GM08714 (cell line): ENCODE measurements around the gene FAM222A.

ENCODE experiments used
- H3K4me3 ChIP-seq: fragments of 200-500 bp; sonication (Bioruptor generic); 2 replicates; pipeline ENCODE4 v1.5.1; 2014; ENCODE audit warnings: mild to moderate bottlenecking, low read length, inconsistent platforms
- ZNF274 ChIP-seq: IDR thresholded peaks from 2 replicates; pipeline ENCODE4 v1.6.1; 2012; ENCODE audit warnings: mild to moderate bottlenecking, low read depth, low read length

The FAM222A gene

DNA sequence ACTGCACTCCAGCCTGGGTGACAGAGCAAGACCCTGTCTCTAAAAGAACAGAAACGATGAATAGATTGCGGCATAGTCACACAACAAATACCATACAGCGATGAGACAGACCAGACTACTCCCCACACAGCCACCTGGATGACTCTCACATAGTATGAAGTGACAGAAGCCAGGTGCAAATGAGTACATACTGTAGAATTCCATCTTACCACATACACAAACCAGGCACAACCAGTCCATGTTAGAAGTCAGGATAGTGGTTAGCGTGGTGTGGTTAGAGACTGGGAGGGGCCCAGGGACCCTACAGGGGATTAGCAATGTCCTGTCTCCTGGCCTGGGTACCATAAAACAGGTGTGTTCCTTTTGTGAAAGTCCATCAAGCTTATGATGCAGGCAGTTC lies 53.8 kb downstream of the FAM222A start:
- no peak overlapping the region for H3K4me3 ChIP-seq
- no peak for TF ChIP-seq ZNF274

DNA sequence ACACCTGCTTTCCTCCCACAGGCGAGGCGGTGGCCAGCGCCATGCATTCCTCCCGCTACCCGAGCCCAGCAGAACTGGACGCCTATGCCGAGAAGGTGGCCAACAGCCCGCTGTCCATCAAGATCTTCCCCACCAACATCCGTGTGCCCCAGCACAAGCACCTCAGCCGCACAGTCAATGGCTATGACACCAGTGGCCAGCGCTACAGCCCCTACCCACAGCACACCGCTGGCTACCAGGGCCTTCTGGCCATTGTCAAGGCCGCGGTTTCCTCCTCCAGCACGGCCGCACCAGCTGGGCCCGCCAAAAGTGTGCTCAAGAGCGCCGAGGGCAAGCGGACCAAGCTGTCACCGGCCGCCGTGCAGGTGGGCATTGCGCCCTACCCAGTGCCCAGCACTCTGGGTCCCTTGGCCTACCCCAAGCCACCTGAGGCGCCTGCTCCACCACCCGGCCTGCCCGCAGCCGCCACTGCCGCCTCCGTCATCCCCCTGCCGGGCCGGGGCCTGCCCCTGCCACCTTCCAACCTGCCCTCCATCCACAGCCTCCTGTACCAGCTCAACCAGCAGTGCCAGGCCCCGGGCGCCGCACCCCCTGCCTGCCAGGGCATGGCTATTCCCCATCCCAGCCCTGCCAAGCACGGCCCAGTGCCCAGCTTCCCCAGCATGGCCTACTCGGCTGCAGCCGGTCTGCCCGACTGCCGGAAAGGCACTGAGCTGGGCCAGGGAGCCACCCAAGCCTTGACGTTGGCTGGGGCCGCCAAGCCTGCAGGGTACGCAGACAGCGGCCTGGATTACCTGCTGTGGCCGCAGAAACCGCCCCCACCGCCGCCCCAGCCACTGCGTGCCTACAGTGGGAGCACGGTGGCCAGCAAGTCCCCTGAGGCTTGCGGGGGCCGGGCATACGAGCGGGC lies 54.6 kb downstream of the FAM222A start:
- no peak overlapping the region for H3K4me3 ChIP-seq
- no peak for TF ChIP-seq ZNF274

DNA sequence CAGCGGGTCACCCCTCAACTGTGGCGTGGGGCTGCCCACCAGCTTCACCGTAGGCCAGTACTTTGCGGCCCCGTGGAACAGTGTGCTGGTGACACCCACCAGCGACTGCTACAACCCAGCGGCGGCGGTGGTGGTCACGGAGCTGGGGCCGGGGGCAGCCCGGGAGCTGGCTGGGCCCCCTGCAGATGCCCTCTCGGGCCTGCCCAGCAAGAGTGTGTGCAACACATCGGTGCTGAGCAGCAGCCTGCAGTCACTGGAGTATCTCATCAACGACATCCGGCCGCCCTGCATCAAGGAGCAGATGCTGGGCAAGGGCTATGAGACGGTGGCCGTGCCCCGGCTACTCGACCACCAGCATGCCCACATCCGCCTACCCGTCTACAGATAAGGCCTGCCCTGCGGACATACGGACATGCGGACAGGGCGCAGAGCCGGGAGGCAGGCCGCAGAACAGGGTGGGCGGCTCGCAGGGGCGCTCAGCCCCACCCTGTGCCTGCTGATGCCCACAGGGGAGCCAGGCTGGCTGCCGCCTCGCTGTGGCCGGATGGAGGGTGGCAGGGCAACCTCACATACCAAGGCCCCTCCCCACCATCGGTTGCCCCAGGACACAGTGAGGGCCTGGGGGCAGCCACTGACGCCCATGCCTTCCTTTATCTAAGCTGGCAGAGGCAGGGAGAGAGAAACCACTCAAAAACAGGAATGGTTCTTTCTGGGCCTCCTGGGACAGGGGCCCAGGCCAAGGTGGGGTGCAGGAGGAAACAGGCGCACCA lies 55.5 kb downstream of the FAM222A start:
- no peak for TF ChIP-seq ZNF274
- no peak overlapping the region for H3K4me3 ChIP-seq

DNA sequence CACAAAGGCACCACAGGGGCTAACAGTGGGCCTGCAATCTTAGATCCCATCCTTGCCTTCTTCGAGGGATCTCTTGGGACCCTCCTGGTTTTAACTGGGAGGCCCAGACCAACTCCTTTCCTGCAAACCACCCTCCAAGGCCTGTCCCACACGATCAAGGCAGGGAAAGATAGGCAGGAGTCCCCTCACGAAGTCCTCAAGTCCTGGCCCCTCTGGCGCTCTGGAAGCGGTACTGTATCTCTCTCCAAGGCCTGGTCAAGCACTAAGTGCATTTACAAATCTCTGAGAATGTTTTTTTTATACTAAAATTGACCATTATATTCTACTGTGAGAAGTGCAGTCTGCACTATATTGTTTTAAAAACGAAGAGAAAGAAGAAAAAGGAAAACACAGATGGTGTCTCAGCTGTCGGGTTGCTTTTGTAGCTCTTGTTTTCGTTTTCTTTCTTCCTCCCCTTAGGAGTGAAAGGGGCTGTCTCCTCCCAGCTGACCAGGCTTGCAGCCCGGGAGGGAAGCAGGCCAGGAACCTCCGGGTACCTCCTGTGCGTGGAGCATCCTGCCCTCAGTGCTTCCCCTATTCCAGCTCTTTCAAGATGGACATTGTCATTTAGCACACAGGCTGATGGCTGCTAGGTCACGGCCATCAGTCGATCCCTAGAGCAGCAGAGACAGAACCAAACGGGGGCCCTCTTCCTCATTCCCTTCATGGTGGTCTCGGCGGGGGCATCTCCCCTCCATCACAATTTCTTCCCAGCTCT lies 56.7 kb downstream of the FAM222A start:
- no peak for TF ChIP-seq ZNF274
- H3K4me3 ChIP-seq: no peak overlapping the region

DNA sequence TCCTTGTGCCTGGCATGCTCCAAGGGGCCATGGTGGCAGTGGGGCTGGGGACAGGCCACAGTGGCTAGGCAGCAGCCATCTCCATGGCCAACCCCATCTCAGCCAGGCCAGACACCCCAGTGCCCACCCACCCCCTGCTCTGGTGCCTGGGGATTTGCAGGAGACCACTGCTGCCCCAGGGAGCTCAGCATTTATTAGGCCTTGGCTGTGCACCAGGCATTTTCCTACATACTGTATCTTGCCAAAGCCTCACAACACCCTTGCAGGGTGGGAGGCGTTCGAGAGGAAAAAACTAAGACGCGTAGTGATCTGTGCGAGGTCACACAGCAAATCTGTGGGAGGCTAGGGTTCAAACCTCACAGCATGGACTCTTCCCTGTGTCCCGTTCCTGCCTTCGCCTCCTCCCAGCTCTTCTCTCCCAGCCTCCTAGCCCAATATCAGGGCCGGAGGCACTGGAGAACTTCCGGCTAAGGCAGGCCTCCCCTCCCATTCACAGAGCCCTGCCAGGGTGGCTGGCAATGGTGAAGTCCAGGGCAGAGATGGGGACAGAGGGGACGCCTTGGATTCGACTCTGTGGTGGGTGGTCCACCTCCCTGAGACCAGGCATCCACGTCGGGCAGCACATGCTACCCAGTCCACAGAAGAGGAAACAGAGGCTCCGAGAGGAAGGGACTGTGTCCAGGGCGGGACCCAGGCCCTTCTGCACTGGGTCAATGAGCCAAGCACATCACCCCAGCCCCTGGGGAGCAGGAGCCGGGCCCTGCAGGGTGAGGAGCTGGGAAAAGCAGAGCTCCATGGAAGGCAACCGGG lies 57.4 kb downstream of the FAM222A start:
- H3K4me3 ChIP-seq: no peak overlapping the region
- TF ChIP-seq ZNF274: no peak

DNA sequence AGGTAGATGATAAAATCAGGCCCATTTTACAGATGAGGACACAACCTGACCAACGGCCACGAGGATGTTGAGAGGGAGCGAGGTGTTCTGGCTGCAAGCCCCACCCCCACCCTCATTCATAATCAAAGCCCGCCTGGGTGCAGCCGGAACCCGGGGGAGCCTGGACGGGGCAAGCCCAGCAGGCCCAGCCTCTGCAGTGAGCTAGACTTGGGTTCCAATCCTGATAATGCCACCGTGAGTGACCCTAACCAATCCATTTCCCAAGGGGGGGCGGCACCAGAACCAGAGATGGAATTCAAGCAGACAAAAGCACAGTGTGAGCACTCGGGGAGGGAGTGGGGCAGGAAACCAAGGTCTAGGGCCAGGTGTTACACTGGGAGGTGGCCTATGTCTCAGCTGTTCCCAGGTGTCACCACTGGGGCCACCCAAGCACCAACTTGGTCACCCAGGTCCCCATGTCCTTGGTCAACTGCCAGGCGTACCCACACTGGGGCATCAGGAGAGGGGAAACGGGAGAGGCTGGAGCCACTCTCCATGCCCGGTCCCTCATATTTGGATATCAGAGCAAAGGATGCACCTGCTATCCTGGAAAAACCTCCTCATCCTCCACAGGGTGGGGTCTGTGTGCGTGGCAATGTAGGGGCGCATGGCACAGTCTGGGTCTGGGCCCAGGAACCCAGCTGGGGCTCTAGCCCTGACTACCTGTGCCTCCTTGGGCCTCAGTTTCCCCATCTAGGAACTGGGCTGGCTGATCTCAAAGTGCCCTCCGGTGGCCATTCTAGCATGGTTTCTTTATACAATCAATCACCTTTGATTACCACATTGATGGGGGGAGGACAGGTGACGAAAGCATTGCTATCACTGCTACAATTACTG lies 58.4 kb downstream of the FAM222A start:
- TF ChIP-seq ZNF274: no peak
- no peak overlapping the region for H3K4me3 ChIP-seq

DNA sequence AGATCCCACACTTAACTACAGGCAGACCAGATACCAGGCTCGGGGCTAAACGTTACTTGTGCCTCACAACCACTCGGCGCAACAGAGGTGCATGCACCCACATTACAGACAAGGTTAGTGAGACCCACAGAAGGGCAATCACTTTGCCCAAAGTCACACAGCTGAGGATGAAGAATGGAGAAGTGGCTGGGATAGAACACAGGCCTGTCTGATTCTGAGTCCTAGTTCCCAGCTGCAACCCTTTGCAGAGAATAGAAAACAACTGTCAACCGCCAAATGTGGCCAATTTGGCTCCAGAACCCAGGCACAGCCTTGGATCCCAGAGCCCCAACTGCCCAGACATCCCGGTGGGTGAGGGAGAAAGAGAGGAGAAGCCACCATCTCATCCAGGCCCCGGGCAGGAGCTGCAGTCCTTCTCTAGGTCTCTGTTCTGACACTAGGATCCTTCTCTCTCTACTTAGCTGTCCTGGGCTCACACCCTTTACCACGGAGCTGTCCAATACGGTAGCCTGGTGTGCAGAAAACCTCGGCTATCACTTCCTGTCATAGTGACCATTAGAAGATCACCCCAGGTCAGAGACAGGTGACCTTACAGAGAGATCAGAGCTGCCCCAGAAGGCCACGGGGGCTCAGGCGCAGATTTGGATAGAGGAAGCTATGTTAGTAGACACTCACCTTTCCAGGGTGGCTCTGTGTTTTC lies 59.1 kb downstream of the FAM222A start:
- TF ChIP-seq ZNF274: no peak
- no peak overlapping the region for H3K4me3 ChIP-seq

DNA sequence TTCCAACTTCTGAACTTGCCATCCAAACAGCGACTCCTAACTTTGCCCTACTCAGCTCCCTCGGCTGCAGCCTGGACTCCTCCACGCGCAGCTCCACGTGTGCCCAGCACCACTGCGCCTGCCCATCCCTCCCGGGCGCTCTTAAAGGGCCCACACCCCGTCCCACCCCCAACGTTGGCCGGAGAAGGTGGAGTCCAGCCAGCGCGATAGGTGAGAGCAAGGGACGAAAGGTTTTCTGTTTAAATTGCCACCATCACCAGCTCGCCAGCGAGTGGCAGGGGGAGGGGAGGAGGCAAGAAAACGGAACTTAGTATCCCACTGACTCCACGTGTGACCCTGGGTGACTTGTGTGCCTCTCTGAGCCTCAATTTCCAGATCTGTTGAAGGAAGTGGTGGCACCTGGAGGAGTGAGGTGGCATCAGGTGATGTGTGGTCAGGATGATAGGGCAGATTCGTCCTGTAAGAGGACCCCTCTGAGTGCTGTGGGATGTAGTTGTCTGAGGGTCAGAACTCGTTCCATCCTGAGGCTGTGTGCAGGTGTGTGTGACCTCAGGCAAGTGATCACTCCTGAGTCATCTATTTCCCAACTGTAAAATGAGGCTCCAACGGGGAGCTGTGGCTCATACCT lies 59.9 kb downstream of the FAM222A start:
- no peak for TF ChIP-seq ZNF274
- no peak overlapping the region for H3K4me3 ChIP-seq

DNA sequence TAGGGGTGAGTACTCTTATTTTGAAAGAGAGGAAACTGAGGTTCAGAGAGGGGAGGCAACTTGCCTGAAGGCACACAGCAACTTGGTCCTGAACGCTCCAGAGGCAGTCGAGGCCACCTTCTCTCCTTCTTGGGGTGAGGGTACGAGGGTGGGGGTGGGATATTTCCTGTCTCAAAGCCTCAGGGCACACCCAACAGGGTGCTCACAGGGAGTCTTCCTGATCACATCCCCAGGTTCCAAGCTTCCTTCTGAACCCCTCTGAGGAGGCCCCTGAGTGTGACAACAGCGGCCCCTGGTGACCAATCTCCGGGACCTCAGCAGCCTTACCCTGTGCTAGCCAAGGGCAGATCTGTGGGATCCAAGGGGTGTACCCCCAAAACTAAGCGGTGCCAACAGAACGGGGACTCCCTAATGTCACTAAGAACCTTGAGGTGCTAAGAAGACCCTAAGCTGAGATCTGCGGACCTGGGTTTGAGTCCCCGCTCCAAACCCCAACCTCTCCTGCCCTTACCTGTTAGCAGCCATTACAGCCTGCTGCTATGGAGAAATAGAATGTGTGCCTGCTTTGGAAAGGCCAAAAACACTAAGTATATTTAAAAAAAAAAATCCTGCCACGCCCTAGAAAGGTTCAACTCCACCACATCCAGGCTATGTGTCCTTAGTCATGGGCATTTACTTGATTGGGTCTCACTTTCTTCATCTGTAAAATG lies 61.7 kb downstream of the FAM222A start:
- no peak overlapping the region for H3K4me3 ChIP-seq
- no peak for TF ChIP-seq ZNF274

DNA sequence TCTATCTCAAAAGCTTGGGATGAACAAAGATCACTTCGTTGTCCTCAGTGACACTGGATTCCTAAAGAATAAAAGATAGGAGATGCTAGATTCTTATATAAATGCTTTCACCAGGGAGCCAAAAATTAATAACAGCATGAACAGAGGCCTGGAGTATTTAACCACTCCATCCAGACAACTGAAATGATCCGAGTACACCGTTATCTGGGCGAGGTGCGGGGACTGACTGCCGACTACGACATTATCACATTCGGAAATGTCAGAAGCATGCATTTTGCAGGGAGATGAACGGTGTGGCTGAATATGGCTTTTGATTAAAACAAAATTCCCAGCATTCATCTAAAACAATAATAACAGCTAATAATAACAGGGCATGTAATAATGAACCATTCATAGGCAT lies 63.0 kb downstream of the FAM222A start:
- H3K4me3 ChIP-seq: no peak overlapping the region
- no peak for TF ChIP-seq ZNF274

DNA sequence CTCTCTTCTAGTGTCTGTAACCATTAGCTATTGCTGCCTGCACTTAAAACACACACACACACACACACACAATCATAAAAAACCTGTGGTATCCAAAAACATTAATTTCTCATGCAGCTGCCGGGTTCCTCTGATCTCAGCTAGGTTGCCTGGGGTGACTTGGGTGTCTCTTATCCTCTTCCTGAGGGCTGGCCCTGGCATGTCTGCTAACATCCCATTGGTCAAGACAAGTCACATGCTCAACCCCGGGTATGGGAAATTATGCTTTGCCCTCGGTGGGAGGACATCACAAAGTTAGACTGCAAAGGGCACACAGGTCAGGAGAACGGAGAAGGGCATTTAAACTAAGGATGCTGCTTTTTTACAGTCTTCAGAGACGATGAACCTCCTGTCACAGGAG lies 63.9 kb downstream of the FAM222A start:
- TF ChIP-seq ZNF274: no peak
- H3K4me3 ChIP-seq: no peak overlapping the region
